ENCODE results near the gene PIAS1. TPM values are rescaled to one million over a fixed set of nuclear protein-coding genes. Genes with fewer than 3 reads are reported as not detected.

The PIAS1 gene
- total RNA-seq, 1 experiment from 2014 or later = 25.9 TPM

DNA sequence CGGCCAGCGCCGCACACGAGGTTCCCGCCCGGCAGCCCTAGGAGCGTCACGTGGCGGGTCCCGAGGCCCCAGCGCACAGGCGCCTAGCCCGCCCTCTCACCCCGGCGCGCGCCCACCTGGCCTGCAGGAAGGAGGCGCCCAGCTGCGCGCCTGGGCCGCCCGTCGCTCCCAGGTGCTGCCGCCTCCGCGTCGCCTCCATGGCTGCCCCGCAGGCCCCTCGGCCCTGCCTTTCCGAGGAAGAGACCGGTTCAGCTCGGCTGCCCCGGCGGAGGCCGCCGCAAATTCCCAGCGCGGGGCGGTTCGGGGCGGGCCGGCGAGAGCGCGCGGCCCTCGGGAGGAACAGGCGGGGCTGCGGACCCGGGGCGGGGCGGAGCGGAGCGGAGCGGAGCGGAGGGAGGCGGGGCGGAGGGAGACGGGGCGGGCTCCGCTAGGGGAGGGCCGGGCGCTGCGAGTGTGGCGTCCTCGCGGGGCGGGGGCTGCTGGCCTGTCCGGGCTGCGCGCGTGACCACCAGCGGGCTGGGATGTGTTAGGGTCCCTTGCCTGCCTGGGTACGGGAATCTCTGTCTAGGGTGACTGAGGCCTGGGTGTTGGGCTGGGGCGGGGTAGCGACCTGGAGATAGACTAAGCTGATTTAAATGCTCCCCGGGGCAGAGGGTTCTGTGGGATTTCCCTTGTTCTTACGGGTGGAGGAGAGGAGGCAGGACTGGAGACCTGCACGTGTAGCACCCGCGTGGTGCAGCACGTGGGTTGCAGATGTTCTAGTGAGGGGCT is 175.5 kb downstream of the PIAS1 start, which contains the start of gene CLN6:
Gene CLN6, minus strand, starts transcription at position 343 of the 771 bp plus-strand sequence. Its CDS starts 144 bp downstream, at position 199.
- Histone ChIP-seq H3K9me2 (ENCODE audit: insufficient read depth) (no peaks in the 10 kb centered on the region), H2AFZ (ENCODE audit: low read depth, low read length, poor library complexity, severe bottlenecking) (peak within 1 kb of the TSS; percentile 78), H3K9me3 (ENCODE audit: control insufficient read depth in 1 of 2, insufficient read depth in 1 of 2, low read depth in 1 of 2, low read length in 2 of 2) (no peaks in the 10 kb centered on the region), H3K4me2 (ENCODE audit: low read length) (peak within 1 kb of the TSS; percentile 98), H3K27me3 (ENCODE audit: insufficient read depth, low read length) (no peaks in the 10 kb centered on the region), H3K9ac (ENCODE audit: low read length) (peak within 1 kb of the TSS; percentile 90), H4K20me1 (ENCODE audit: insufficient read depth) (no peaks in the 10 kb centered on the region; the same call in 1 of the 2 replicates), H3K79me2 (ENCODE audit: insufficient read depth, low read length) (peaks cover 48% of the 10 kb centered on the region), H3K27ac (ENCODE audit: low read depth, low read length) (peak within 1 kb of the TSS; percentile 88), H3K36me3 (ENCODE audit: control insufficient read depth in 1 of 2, insufficient read depth in 2 of 2, low read length in 2 of 2) (peaks cover 0 to 4% of the 10 kb centered on the region in 2 experiments; a peak in 1 of 4 replicates), H3K4me1 (ENCODE audit: control insufficient read depth in 1 of 2, insufficient read depth in 2 of 2, low read length in 2 of 2) (peaks cover 10 to 27% of the 10 kb centered on the region in 2 experiments; a peak in 3 of 4 replicates), H3K4me3 (replicated peaks in 1 of 2; ENCODE audit: low read depth in 1 of 2, low read length in 2 of 2) (peak within 1 kb of the TSS; percentile 85 to 94)
- ChIA-PET CTCF (interaction anchor here (1.4 kb wide), 1 partner anchor 23 kb away, joined by 6 read pairs; no protein-coding TSS in a partner anchor), POLR2A (no interaction called here), RAD21 (ENCODE audit: low non-redundant PET in 1 of 2, low total read pairs in 2 of 2, uncharacterized antibody in 2 of 2, unreplicated experiment in 2 of 2) (no interaction called here)
- ATAC-seq = peak; percentile 90
- DNase-seq (ENCODE audit: low read depth, low spot score) = peak; percentile 34
- no peak for TF ChIP-seq RAD21 (IDR thresholded peaks at IDR 0.05; ENCODE audit: low read depth)
- peak; percentile 88 for TF ChIP-seq ZFX (IDR thresholded peaks at IDR 0.05)
- no peak for TF ChIP-seq EZH2 (IDR thresholded peaks at IDR 0.05)
- no peak for TF ChIP-seq JUND (IDR thresholded peaks at IDR 0.05)
- TF ChIP-seq POLR2AphosphoS5 (IDR thresholded peaks at IDR 0.05; ENCODE audit: low read depth, low read length) = peak; percentile 74
- TF ChIP-seq, protein P1, sequence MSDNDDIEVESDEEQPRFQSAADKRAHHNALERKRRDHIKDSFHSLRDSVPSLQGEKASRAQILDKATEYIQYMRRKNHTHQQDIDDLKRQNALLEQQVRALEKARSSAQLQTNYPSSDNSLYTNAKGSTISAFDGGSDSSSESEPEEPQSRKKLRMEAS (IDR thresholded peaks at IDR 0.05) = peak; percentile 96
- TF ChIP-seq TCF7L2 (IDR thresholded peaks at IDR 0.05; ENCODE audit: borderline replicate concordance, extremely low read depth, insufficient read depth, insufficient read length) = no peak
- no TSS peak for BruUV-seq (replicated peaks)
- intact Hi-C loops (cut with micrococcal nuclease) = no loop called here

All from HCT116 (cell line).